ENCODE results near the gene PABPN1L. TPM values are rescaled to one million over a fixed set of nuclear protein-coding genes. Genes with fewer than 3 reads are reported as not detected.

The PABPN1L gene
- total RNA-seq, 2 experiments from 2014 or later: not detected

DNA sequence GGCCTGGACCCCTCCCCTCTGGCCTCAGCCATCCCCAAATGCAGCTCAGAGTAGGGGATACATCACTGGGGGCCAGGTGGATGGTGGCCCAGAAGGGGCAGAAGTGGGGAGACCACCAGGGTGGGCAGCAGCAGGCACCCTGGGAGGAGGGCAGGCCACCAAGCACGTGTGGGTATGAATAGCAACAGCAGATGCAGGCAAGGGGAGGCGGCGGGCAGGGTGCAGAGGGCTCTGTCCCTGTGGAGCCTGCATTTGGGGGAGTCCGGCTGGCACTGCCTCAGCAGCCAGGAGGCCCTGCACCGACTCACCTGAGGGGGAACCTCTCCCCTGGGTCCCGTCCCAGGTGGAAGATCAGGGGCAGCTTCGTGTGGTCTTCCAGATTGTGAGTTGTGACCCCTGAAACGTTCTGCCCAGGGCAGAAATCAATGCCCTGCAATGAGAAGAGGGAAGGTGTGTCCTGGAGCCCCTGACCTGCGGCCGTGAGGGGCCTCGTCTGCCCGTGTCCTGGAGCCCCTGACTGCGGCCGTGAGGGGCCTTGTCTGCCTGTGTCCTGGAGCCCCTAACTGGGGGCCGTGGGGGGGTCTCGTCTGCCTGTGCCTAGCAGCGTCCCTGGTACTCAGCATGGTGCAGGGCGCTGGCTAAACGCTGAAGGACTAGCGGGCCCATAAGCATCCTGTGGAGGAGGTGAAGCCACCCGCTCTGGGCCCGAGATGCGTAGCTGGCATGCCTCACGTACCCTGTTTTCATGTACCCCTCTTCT, 44.0 kb downstream of the PABPN1L start:
- Histone ChIP-seq H3K27ac (ENCODE audit: low read depth in 1 of 2, low read length in 2 of 2) (no peak overlapping the region), H3K9me3 (ENCODE audit: control insufficient read depth in 1 of 2, insufficient read depth in 1 of 2, low read length in 2 of 2) (no peaks in the 10 kb centered on the region), H3K4me1 (ENCODE audit: insufficient read depth, low read length) (no peaks in the 10 kb centered on the region), H3K36me3 (ENCODE audit: insufficient read depth, low read length) (peaks cover 21% of the 10 kb centered on the region), H3K4me3 (ENCODE audit: low read length) (no peak overlapping the region), H3K27me3 (ENCODE audit: control insufficient read depth in 1 of 2, insufficient read depth in 2 of 2, low read length in 2 of 2) (no peaks in the 10 kb centered on the region)
- H3K4me1 Mint-ChIP-seq (ENCODE audit: low read depth): no peaks in the 10 kb centered on the region
- POLR2A ChIA-PET: interaction anchor here (1.0 kb wide), 1 partner anchor 10 kb away, joined by 4 read pairs; no protein-coding TSS in a partner anchor
- peaks cover 6% of the 10 kb centered on the region for H3K36me3 Mint-ChIP-seq (ENCODE audit: low read depth)
- no peak for DNase-seq
- CTCF ChIA-PET: no interaction called here
- H3K9me3 Mint-ChIP-seq: no peaks in the 10 kb centered on the region
- H3K27ac Mint-ChIP-seq: no peak overlapping the region
- TF ChIP-seq, protein P1, sequence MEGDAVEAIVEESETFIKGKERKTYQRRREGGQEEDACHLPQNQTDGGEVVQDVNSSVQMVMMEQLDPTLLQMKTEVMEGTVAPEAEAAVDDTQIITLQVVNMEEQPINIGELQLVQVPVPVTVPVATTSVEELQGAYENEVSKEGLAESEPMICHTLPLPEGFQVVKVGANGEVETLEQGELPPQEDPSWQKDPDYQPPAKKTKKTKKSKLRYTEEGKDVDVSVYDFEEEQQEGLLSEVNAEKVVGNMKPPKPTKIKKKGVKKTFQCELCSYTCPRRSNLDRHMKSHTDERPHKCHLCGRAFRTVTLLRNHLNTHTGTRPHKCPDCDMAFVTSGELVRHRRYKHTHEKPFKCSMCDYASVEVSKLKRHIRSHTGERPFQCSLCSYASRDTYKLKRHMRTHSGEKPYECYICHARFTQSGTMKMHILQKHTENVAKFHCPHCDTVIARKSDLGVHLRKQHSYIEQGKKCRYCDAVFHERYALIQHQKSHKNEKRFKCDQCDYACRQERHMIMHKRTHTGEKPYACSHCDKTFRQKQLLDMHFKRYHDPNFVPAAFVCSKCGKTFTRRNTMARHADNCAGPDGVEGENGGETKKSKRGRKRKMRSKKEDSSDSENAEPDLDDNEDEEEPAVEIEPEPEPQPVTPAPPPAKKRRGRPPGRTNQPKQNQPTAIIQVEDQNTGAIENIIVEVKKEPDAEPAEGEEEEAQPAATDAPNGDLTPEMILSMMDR (IDR thresholded peaks at IDR 0.05): no peak
- intact Hi-C loops (cut with DNase I, micrococcal nuclease): no loop called here
- H3K27me3 Mint-ChIP-seq: no peaks in the 10 kb centered on the region
- no peak for ATAC-seq (ENCODE audit: poor library complexity)
- no peak overlapping the region for H3K4me3 Mint-ChIP-seq

DNA sequence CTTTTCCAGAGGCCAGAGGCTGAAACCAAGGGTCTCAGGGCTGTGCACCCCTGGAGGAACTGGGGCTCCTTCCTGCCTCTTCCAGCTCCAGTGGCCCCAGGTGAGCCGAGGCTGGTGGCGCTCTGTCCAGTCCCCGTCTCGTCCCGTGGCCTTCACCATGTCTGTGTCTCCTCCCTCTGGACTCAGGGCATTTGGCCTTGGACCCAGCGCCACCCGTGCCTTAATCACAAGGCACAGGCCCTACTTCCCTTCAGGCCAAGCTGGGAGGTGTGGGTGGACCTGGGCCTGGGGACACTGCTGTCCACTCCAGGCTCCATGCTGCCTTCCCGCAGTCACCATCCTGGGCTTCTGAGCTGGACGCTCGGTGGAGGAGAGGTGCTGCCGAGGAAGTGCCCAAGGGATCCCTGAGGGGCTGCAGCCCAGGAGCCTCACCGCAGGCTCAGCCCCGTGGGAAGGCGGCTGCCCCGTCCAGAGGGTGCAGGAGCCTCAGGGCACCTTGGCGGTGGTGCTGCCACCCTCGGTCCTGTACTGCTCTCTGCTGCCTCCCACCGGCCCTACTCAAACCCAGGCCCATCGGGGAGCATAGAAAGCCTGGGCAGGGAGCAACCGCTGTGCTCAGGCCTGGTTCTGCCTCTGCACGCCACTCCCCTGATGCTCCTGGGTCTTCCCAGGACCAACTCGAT, 45.2 kb downstream of the PABPN1L start:
- H3K36me3 ChIP-seq (ENCODE audit: insufficient read depth, low read length): peaks cover 21% of the 10 kb centered on the region
- H3K4me1 Mint-ChIP-seq (ENCODE audit: low read depth): no peaks in the 10 kb centered on the region
- ChIA-PET POLR2A (interaction anchor here (1.0 kb wide), 1 partner anchor 9 kb away, joined by 4 read pairs; no protein-coding TSS in a partner anchor), CTCF (no interaction called here)
- no peaks in the 10 kb centered on the region for H3K27me3 ChIP-seq (ENCODE audit: control insufficient read depth in 1 of 2, insufficient read depth in 2 of 2, low read length in 2 of 2)
- intact Hi-C loops (cut with DNase I, micrococcal nuclease): no loop called here
- H3K27ac Mint-ChIP-seq: no peak overlapping the region
- TF ChIP-seq, protein P1 (IDR thresholded peaks at IDR 0.05): no peak
- H3K27ac ChIP-seq (ENCODE audit: low read depth in 1 of 2, low read length in 2 of 2): no peak overlapping the region
- no peaks in the 10 kb centered on the region for H3K27me3 Mint-ChIP-seq
- no peak for ATAC-seq (ENCODE audit: poor library complexity)
- H3K4me3 Mint-ChIP-seq: no peak overlapping the region
- H3K4me1 ChIP-seq (ENCODE audit: insufficient read depth, low read length): no peaks in the 10 kb centered on the region
- DNase-seq: no peak
- no peak overlapping the region for H3K4me3 ChIP-seq (ENCODE audit: low read length)
- H3K9me3 ChIP-seq (ENCODE audit: control insufficient read depth in 1 of 2, insufficient read depth in 1 of 2, low read length in 2 of 2): no peaks in the 10 kb centered on the region
- H3K9me3 Mint-ChIP-seq: no peaks in the 10 kb centered on the region
- peaks cover 6% of the 10 kb centered on the region for H3K36me3 Mint-ChIP-seq (ENCODE audit: low read depth)

DNA sequence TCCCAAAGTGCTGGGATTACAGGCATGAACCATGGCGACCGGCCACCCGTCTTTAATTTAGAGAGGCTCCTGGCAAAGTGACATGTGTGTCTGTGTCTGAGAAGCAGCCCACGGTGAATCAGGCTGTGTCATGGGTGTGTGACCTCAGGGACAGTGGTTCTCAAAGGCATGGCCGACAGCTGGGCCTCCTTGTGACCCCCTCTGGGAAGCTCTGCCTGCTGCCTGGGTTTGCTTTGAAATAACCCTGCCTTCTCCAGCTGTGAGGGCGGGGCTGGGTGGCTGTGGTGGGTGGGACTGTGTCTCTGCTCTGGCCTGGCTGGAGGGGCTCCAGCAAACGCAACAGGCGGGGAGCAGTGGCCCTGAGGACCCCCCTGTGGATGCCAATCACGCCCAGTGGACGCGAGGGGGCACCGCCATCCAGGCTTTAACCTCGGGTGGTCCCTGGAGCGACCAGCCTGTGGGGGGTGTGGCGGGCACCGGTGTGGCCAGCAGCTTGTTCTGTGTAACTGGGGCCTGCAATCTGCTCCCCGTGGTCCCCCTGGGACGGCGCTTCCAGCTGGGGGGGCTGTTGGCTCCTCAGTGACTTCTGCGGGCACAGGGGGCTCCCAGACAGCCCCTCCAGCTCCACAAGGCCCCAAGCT, 46.0 kb downstream of the PABPN1L start:
- POLR2A ChIA-PET: no interaction called here
- CTCF ChIA-PET: interaction anchor here (1.2 kb wide), 1 partner anchor 37 kb away, joined by 3 read pairs; no protein-coding TSS in a partner anchor
- intact Hi-C loops (cut with DNase I, micrococcal nuclease): no loop called here

More for the DNA sequence above, 46.0 kb downstream of the PABPN1L start:
- Histone ChIP-seq H3K27me3 (ENCODE audit: control insufficient read depth in 1 of 2, insufficient read depth in 2 of 2, low read length in 2 of 2) (no peaks in the 10 kb centered on the region), H3K36me3 (ENCODE audit: insufficient read depth, low read length) (peaks cover 21% of the 10 kb centered on the region), H3K4me1 (ENCODE audit: insufficient read depth, low read length) (no peaks in the 10 kb centered on the region), H3K4me3 (ENCODE audit: low read length) (no peak overlapping the region), H3K9me3 (ENCODE audit: control insufficient read depth in 1 of 2, insufficient read depth in 1 of 2, low read length in 2 of 2) (no peaks in the 10 kb centered on the region), H3K27ac (ENCODE audit: low read depth in 1 of 2, low read length in 2 of 2) (no peak overlapping the region)
- no peaks in the 10 kb centered on the region for H3K9me3 Mint-ChIP-seq
- DNase-seq: no peak
- peaks cover 6% of the 10 kb centered on the region for H3K36me3 Mint-ChIP-seq (ENCODE audit: low read depth)
- H3K4me1 Mint-ChIP-seq (ENCODE audit: low read depth): no peaks in the 10 kb centered on the region
- no peak overlapping the region for H3K4me3 Mint-ChIP-seq
- H3K27ac Mint-ChIP-seq: no peak overlapping the region
- ATAC-seq (ENCODE audit: poor library complexity): no peak
- H3K27me3 Mint-ChIP-seq: no peaks in the 10 kb centered on the region
- TF ChIP-seq, protein P1 (IDR thresholded peaks at IDR 0.05): no peak

All from CD4-positive, alpha-beta T cell (primary cell).